ENCODE measurements around the gene HDAC4.

DNA sequence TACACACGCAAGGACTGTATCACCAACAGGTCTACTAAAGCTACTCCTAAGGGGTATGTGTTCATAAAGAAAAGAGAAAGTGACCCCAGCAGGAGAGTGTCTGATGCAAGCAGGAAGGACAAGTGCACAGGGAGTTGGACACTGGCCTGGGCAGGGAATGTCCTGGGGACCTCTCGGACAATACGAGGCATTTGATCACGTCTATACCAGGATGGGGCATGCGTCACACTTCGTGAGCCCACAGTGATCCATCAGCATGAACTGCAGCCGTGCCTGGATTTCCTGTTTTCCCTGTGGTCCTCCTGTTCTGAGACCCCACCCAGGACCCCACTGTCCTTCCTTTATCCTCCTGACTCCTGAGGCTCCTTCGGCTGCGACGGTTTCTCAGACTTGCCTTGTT lies 113.9 kb downstream of the HDAC4 start:
- TF ChIP-seq, protein P1, sequence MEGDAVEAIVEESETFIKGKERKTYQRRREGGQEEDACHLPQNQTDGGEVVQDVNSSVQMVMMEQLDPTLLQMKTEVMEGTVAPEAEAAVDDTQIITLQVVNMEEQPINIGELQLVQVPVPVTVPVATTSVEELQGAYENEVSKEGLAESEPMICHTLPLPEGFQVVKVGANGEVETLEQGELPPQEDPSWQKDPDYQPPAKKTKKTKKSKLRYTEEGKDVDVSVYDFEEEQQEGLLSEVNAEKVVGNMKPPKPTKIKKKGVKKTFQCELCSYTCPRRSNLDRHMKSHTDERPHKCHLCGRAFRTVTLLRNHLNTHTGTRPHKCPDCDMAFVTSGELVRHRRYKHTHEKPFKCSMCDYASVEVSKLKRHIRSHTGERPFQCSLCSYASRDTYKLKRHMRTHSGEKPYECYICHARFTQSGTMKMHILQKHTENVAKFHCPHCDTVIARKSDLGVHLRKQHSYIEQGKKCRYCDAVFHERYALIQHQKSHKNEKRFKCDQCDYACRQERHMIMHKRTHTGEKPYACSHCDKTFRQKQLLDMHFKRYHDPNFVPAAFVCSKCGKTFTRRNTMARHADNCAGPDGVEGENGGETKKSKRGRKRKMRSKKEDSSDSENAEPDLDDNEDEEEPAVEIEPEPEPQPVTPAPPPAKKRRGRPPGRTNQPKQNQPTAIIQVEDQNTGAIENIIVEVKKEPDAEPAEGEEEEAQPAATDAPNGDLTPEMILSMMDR (conservative IDR thresholded peaks at IDR 0.05; ENCODE audit: low read length): no peak
- no peak for TF ChIP-seq EZH2phosphoT487 (IDR thresholded peaks at IDR 0.05; ENCODE audit: borderline replicate concordance)

Data from Loucy (cell line).